ENCODE data around the gene CNGA2. TPM values are rescaled to one million over a fixed set of nuclear protein-coding genes. Genes with fewer than 3 reads are reported as not detected.

CNGA2 gene
- total and polyA plus RNA-seq, 2 experiments from 2014 or later = not detected

GRCh38 chrX:151771726-151772125, 37.2 kb downstream of the CNGA2 start:
- H3K4me3 ChIP-seq = no peak overlapping the region
- H3K36me3 ChIP-seq = no peaks in the 10 kb centered on the region
- no peaks in the 10 kb centered on the region for H3K27me3 ChIP-seq
- TF ChIP-seq, protein P1, sequence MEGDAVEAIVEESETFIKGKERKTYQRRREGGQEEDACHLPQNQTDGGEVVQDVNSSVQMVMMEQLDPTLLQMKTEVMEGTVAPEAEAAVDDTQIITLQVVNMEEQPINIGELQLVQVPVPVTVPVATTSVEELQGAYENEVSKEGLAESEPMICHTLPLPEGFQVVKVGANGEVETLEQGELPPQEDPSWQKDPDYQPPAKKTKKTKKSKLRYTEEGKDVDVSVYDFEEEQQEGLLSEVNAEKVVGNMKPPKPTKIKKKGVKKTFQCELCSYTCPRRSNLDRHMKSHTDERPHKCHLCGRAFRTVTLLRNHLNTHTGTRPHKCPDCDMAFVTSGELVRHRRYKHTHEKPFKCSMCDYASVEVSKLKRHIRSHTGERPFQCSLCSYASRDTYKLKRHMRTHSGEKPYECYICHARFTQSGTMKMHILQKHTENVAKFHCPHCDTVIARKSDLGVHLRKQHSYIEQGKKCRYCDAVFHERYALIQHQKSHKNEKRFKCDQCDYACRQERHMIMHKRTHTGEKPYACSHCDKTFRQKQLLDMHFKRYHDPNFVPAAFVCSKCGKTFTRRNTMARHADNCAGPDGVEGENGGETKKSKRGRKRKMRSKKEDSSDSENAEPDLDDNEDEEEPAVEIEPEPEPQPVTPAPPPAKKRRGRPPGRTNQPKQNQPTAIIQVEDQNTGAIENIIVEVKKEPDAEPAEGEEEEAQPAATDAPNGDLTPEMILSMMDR (IDR thresholded peaks at IDR 0.05; ENCODE audit: low read depth, low read length) = no peak
- H3K4me1 ChIP-seq (ENCODE audit: low read depth) = no peaks in the 10 kb centered on the region
- no peak for DNase-seq (ENCODE audit: low read depth in 1 of 2, low spot score in 1 of 2)
- no peaks in the 10 kb centered on the region for H3K9me3 ChIP-seq (ENCODE audit: low read depth)
- H3K27ac ChIP-seq = no peak overlapping the region

GRCh38 chrX:151773434-151773833, 38.9 kb downstream of the CNGA2 start:
- TF ChIP-seq, protein P1 (IDR thresholded peaks at IDR 0.05; ENCODE audit: low read depth, low read length) = no peak
- no peaks in the 10 kb centered on the region for H3K36me3 ChIP-seq
- H3K27me3 ChIP-seq = no peaks in the 10 kb centered on the region
- no peak overlapping the region for H3K4me3 ChIP-seq
- DNase-seq (ENCODE audit: low read depth in 1 of 2, low spot score in 1 of 2) = no peak
- no peaks in the 10 kb centered on the region for H3K4me1 ChIP-seq (ENCODE audit: low read depth)
- no peaks in the 10 kb centered on the region for H3K9me3 ChIP-seq (ENCODE audit: low read depth)
- no peak overlapping the region for H3K27ac ChIP-seq

DNA sequence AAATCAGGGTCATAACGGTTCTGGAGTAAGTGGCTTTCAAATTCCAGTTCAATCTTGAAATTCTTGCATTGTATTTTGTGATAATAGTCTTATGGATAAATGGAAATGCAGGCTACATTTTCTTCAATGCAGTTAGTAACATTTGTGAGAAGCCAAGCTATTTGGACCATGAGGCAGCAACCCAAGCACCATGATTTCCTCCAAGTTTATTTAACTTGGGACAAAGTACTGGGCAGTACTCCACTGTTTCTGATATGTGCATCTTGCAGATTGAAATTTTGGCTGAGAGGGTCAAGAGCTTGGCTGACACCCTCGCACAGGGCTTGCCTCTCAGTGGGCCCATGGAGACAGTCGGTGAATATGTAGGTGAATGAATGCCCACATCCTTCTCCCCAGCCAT, 39.9 kb downstream of the CNGA2 start:
- no peak for DNase-seq (ENCODE audit: low read depth in 1 of 2, low spot score in 1 of 2)
- Histone ChIP-seq H3K27me3 (no peaks in the 10 kb centered on the region), H3K36me3 (no peaks in the 10 kb centered on the region), H3K4me3 (no peak overlapping the region), H3K27ac (no peak overlapping the region), H3K9me3 (ENCODE audit: low read depth) (no peaks in the 10 kb centered on the region), H3K4me1 (ENCODE audit: low read depth) (no peaks in the 10 kb centered on the region)
- TF ChIP-seq, protein P1 (IDR thresholded peaks at IDR 0.05; ENCODE audit: low read depth, low read length) = no peak

DNA sequence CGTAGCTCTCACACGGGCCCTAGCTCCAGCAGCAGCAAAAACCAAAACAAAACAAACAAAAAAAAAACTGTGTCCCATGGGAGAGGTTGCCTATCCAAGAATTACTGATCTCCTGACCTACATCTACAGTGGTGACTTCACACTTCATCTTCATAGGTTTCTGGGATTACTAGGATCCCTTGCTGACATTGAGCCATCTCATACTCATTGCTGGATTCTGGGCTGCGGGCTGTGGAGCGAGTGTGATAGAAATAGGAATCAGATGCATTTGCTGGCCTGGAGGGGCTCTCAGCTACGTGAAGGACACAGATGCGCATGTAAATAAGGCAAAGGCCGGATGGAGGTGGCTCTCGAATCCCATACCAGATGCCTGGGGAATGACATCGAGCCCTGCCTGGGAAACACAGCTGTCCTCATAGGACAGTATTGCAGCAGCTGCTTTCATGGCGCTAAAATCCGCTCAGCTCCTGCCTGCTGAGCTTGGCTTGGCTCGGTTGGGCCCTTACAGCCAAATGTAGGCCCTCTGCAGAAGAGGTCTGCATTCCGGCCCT, 41.7 kb downstream of the CNGA2 start:
- DNase-seq (ENCODE audit: low read depth in 1 of 2, low spot score in 1 of 2) = no peak
- no peaks in the 10 kb centered on the region for H3K4me1 ChIP-seq (ENCODE audit: low read depth)
- no peaks in the 10 kb centered on the region for H3K36me3 ChIP-seq
- no peak overlapping the region for H3K4me3 ChIP-seq
- H3K27me3 ChIP-seq = no peaks in the 10 kb centered on the region
- no peaks in the 10 kb centered on the region for H3K9me3 ChIP-seq (ENCODE audit: low read depth)
- TF ChIP-seq, protein P1 (IDR thresholded peaks at IDR 0.05; ENCODE audit: low read depth, low read length) = no peak
- no peak overlapping the region for H3K27ac ChIP-seq

DNA sequence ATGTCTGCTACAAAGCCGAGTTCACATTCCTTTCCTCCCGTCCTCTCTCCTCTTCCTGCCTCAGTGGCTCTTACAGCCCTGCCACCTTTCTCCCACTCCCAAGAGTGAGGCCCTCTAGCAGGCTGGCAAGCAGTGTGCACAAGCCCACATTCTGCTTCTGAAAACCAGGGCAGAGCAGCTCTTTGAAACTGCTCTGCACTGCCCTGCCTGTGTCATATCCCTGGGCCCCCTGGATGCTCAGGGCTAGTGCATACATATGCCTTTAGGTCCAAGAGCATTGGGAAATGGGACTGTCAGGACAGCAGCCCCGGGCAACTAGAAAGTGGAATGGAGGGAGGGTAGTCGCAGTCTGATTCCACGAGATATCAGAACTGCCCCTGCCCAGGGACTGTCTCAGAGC, 42.4 kb downstream of the CNGA2 start:
- Histone ChIP-seq H3K27ac (no peak overlapping the region), H3K36me3 (no peaks in the 10 kb centered on the region), H3K4me1 (ENCODE audit: low read depth) (no peaks in the 10 kb centered on the region), H3K9me3 (ENCODE audit: low read depth) (no peaks in the 10 kb centered on the region), H3K27me3 (no peaks in the 10 kb centered on the region), H3K4me3 (no peak overlapping the region)
- TF ChIP-seq, protein P1 (IDR thresholded peaks at IDR 0.05; ENCODE audit: low read depth, low read length) = no peak
- DNase-seq (ENCODE audit: low read depth in 1 of 2, low spot score in 1 of 2) = no peak

GRCh38 chrX:151779258-151779657, 44.7 kb downstream of the CNGA2 start:
- Histone ChIP-seq H3K27me3 (no peaks in the 10 kb centered on the region), H3K9me3 (ENCODE audit: low read depth) (no peaks in the 10 kb centered on the region), H3K27ac (no peak overlapping the region), H3K4me3 (no peak overlapping the region), H3K36me3 (no peaks in the 10 kb centered on the region), H3K4me1 (ENCODE audit: low read depth) (no peaks in the 10 kb centered on the region)
- TF ChIP-seq, protein P1 (IDR thresholded peaks at IDR 0.05; ENCODE audit: low read depth, low read length) = no peak
- DNase-seq (ENCODE audit: low read depth in 1 of 2, low spot score in 1 of 2) = no peak

All from cardiac muscle cell (in vitro differentiated cells and primary cell).